ENCODE measurements around the gene PPP1R14D.

Gene PPP1R14D

GRCh38 chr15:40819048-40819447 is 9.5 kb downstream of the PPP1R14D start:
- no peak for DNase-seq (ENCODE audit: low read depth in 2 of 2)

- no peak for DNase-seq (ENCODE audit: low read depth in 2 of 2)
Measured at GRCh38 chr15:40815042-40815698, 13.3 kb downstream of the PPP1R14D start.

GRCh38 chr15:40812721-40813425 is 15.6 kb downstream of the PPP1R14D start:
- DNase-seq (ENCODE audit: low read depth in 2 of 2): no peak

- no peak for DNase-seq (ENCODE audit: low read depth in 2 of 2)
Measured at GRCh38 chr15:40808861-40809450, 19.6 kb downstream of the PPP1R14D start.

- no peak for DNase-seq (ENCODE audit: low read depth in 2 of 2)
Measured at GRCh38 chr15:40807888-40808461, 20.5 kb downstream of the PPP1R14D start.

GRCh38 chr15:40807028-40807887 is 21.2 kb downstream of the PPP1R14D start, which contains the start of the genes DNAJC17 and ZFYVE19:
TSS of gene DNAJC17 (minus strand) at chr15:40807473. CDS start at chr15:40807446, 27 bp downstream.
TSS of gene ZFYVE19 (plus strand) at chr15:40807089. CDS start at chr15:40807590, 501 bp downstream.
- DNase-seq (ENCODE audit: low read depth in 2 of 2): peak; percentile 93 to 94

- no peak for DNase-seq (ENCODE audit: low read depth in 2 of 2)
Measured at GRCh38 chr15:40806672-40807027, 21.9 kb downstream of the PPP1R14D start.

GRCh38 chr15:40803688-40804087 is 24.8 kb downstream of the PPP1R14D start:
- no peak for DNase-seq (ENCODE audit: low read depth in 2 of 2)

- DNase-seq (ENCODE audit: low read depth in 2 of 2): no peak
Measured at GRCh38 chr15:40803076-40803475, 25.4 kb downstream of the PPP1R14D start.

- DNase-seq (ENCODE audit: low read depth in 2 of 2): no peak
Measured at GRCh38 chr15:40799523-40799922, 29.0 kb downstream of the PPP1R14D start.

- DNase-seq (ENCODE audit: low read depth in 2 of 2): no peak
Measured at GRCh38 chr15:40796512-40796911, 32.0 kb downstream of the PPP1R14D start.

GRCh38 chr15:40796041-40796440 is 32.5 kb downstream of the PPP1R14D start:
- no peak for DNase-seq (ENCODE audit: low read depth in 2 of 2)

- DNase-seq (ENCODE audit: low read depth in 2 of 2): peak; percentile 73 to 74
Measured at GRCh38 chr15:40793216-40793989, 35.1 kb downstream of the PPP1R14D start.

- DNase-seq (ENCODE audit: low read depth in 2 of 2): no peak
Measured at GRCh38 chr15:40792394-40792793, 36.1 kb downstream of the PPP1R14D start.

GRCh38 chr15:40790718-40791117 is 37.8 kb downstream of the PPP1R14D start:
- DNase-seq (ENCODE audit: low read depth in 2 of 2): no peak

GRCh38 chr15:40789999-40790398 is 38.5 kb downstream of the PPP1R14D start:
- DNase-seq (ENCODE audit: low read depth in 2 of 2): no peak

GRCh38 chr15:40789119-40789518 is 39.4 kb downstream of the PPP1R14D start:
- DNase-seq (ENCODE audit: low read depth in 2 of 2): no peak

- no peak for DNase-seq (ENCODE audit: low read depth in 2 of 2)
Measured at GRCh38 chr15:40787991-40788390, 40.5 kb downstream of the PPP1R14D start.

- DNase-seq (ENCODE audit: low read depth in 2 of 2): peak in 1 of 2 experiments; percentile 32
Measured at GRCh38 chr15:40787344-40787841, 41.1 kb downstream of the PPP1R14D start.

- DNase-seq (ENCODE audit: low read depth in 2 of 2): no peak
Measured at GRCh38 chr15:40785814-40786213, 42.7 kb downstream of the PPP1R14D start.

GRCh38 chr15:40785164-40785563 is 43.3 kb downstream of the PPP1R14D start:
- DNase-seq (ENCODE audit: low read depth in 2 of 2): no peak

Data from fibroblast of skin of left quadriceps (primary cell).